Hematopoietic multipotent progenitor cell treated with erythropoietin and hydrocortisone succinate and interleukin-3 and kit ligand, for 4 days (in vitro differentiated cells): Measurements from ENCODE around the gene ADAM29.
"Not testable (repeated sequence)": the region's sequence is repeated elsewhere in the genome, so short reads cannot be mapped to it uniquely, and the experiment has no call there.

Experiments
- DNase-seq: peaks from one replicate; pipeline ENCODE4 v3.0.0-alpha.2; 2015

The ADAM29 gene

DNA sequence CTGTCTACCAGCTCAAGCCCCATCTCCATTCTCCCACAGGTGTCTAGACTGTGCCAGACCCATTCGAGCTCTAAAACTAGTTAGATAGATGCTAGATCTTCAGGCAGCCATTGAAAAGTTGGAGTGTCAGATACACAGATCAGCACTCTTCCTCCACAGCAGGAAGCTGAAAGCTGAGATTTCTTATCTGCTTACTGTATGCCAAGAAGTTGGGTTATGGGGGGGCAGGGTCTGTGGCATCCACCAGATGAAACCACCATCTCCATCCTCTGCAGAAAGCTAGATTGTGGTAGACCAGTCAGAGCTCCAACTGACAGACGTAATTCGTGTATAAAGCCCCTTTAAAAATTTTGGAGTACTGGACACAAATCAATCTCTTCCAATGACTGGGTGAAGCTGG lies 54.8 kb downstream of the ADAM29 start:
- no peak for DNase-seq

DNA sequence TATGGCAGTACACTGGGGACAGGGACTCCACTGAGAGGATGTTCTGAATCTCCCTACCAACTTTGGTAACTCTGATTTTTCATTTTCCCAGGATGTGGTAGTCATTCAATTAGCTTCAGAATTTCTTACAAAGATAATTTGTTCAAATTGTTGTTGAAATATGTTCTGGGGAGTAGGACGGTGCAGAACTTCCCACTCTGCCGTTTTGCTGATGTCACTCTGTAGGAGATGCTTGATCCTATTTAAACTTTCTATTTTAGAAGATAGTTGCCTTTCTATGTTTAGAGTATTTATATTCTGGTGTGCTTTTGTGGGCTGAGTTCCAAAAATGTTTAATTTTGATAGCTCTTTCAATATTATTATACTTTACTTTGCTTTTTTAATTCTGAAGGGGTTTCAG lies 55.2 kb downstream of the ADAM29 start:
- DNase-seq: no peak

GRCh38 chr4:174983128-174983750 lies 65.1 kb downstream of the ADAM29 start:
- no peak for DNase-seq

DNA sequence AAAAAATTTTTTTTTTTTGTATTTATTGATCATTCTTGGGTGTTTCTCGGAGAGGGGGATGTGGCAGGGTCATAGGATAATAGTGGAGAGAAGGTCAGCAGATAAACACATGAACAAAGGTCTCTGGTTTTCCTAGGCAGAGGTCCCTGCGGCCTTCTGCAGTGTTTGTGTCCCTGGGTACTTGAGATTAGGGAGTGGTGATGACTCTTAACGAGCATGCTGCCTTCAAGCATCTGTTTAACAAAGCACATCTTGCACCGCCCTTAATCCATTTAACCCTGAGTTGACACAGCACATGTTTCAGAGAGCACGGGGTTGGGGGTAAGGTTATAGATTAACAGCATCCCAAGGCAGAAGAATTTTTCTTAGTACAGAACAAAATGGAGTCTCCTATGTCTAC lies 65.7 kb downstream of the ADAM29 start:
- not testable (repeated sequence) for DNase-seq

DNA sequence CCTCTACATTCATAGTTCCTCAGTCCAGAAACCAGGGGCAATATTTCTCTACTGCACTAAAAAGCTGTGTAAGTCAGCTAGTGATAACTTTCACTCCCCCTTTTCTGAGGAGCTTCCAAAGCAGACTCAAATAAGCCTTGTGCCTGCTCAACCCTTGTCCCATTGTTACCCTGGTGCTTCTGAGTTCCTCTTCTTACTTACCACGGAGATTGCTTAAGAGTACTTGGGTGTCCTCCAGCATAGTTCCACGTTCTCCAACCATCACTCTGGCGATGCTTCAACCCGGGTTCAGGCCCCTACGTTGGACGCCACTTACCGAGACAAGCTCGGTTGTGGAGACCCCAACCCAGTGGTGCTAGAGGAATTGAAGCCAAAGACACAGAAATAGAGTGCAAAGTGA lies 71.6 kb downstream of the ADAM29 start:
- peak; percentile 3 for DNase-seq

DNA sequence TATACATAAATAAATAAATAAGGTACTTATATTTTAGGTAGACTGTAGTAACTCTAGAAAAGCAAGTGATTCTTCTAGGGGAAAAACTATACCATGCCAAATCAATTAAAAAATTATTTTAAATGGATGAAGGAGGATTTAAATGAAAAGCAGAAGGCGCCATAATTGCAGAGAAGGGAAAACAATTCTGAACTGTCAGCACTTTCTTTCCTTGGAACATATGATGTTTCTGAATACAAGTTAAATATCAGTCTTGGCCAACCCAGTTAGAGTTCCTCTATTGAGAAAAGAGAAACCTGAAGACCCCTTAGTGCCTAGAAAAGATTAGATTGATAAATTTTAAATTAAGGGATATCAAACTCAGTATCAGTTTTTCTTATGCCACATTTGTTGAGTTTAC lies 75.8 kb downstream of the ADAM29 start:
- DNase-seq: no peak

GRCh38 chr4:174996079-174996478 lies 77.9 kb downstream of the ADAM29 start:
- DNase-seq: no peak

- no peak for DNase-seq
Observed at GRCh38 chr4:174999407-174999806, 81.2 kb downstream of the ADAM29 start.

GRCh38 chr4:175017751-175018150 lies 99.6 kb downstream of the ADAM29 start:
- no peak for DNase-seq

DNA sequence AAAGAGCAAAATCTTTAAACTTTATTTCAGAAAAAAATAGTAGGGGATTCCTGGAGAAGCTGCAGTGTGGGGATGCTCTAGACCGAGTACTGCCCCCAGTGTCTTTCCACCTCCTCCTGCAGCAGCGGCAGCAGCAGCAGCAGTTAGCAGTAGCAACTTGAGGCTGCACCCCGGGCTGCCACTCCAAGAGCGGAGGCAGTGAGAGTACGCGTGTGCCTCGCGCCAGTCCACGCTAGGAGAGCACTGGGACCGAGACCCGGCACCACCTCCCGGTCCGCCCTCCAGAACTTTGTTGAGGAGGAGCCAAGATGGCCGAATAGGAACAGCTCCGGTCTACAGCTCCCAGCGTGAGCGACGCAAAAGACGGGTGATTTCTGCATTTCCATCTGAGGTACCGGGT lies 101.3 kb downstream of the ADAM29 start:
- DNase-seq: not testable (repeated sequence)
